HG02759 (cell line): ENCODE results near the gene ZGRF1.
"Not testable (repeated sequence)": the region's sequence is repeated elsewhere in the genome, so short reads cannot be mapped to it uniquely, and the experiment has no call there.

Experiments
- ATAC-seq: cut with Tn5 transposase; IDR thresholded peaks from one replicate; pipeline ENCODE4 v1.9.1; 2021; ENCODE audit warnings: mild to moderate bottlenecking, moderate library complexity; ENCODE audit not compliant: unreplicated experiment

ZGRF1 gene

DNA sequence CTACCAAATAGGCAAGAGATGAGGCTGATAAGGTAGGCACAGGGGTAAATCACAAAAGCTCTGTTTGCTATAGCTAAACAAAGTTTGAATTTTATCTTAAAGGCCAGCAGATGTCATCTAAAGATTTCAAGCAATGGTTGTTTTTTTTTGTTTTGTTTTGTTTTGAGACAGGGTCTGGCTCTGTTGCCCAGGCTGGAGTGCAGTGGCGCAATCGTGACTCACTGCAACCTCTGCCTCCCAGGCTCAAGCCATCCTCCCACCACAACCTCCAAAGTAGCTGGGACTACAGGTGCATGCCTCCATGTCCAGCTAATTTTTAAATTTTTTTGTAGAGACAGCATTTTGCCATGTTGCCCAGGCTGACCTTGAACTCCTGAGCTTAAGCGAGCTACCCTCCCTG, 77.7 kb downstream of the ZGRF1 start:
- ATAC-seq: no peak

DNA sequence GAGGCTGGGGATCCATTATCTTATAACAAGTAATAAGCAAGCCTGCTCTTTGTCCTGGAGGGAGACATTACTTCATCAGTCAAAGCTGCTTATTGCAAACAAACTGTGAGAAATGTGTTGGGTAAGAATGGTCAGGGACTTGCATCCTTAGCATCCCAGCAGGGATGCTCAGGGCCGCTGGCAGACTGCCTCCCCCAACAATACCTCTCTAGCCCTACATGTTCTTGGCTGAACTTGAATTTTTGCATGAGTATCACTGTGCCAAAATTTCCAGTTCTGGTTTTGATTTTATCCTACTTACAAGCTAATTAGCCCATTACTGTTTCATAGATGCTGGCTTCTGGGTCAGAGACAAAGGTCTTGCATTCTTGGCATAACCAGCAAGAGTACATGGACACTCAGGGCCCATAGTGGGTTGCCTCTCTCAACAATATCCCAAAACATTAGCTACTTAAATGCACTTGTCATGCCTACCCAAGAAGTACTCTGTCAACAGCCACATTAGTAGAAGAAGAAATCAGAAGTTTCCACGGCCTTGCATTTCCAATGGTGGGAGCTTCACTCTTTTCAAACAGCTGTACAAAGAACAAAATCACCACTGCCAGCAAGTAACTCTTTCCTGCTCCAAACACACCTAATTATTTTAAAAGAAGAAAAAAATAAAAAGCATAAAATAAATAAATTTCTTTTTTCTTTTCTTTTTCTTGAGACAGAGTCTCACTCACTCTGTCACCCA, 78.9 kb downstream of the ZGRF1 start:
- no peak for ATAC-seq

DNA sequence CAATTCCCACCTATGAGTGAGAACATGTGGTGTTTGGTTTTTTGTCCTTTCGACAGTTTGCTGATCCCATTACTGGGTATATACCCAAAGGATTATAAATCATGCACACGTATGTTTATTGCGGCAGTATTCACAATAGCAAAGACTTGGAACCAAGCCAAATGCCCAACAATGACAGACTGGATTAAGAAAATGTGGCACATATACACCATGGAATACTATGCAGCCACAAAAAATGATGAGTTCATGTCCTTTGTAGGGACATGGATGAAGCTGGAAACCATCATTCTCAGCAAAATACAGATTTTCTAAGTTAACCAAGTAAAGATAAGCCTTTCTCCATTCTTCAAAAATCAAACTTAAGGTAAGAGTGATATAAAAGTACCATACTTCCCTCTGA, 82.4 kb downstream of the ZGRF1 start:
- not testable (repeated sequence) for ATAC-seq

DNA sequence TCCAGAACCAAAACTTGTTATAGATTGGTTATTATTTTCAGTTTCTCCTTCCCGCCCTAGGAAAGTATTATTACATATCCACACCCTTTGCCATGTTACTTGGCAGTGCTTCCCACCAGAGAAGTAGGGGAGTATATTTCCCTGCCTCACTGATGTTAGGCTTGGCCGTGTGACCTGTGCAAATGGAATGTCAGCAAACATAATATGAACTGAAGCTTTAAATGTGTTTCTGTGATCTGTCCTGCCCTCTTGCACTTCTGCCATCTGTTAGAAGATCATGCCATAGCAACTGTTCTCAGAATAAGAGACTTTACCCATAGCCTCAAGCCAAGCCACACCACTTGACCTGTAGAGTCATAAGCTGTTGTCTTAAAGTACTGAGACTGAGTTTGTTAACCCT, 84.0 kb downstream of the ZGRF1 start:
- ATAC-seq: no peak

DNA sequence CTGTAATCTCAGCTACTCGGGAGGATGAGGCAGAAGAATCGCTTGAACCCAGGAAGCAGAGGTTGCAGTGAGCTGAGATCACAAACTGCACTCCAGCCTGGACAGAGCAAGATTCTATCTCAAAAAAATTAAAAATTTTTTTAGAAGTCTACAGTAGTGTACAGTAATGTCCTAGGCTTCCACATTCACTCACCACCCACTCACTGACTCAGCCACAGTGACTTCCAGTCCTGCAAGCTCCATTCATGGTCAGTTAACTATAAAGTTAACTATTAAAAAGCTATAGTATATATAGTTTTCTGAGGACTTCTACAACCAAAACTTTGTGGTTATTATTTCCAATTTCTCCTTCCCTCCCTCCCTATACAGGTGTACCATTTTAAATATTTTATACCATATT, 86.0 kb downstream of the ZGRF1 start:
- ATAC-seq: peak; percentile 49

DNA sequence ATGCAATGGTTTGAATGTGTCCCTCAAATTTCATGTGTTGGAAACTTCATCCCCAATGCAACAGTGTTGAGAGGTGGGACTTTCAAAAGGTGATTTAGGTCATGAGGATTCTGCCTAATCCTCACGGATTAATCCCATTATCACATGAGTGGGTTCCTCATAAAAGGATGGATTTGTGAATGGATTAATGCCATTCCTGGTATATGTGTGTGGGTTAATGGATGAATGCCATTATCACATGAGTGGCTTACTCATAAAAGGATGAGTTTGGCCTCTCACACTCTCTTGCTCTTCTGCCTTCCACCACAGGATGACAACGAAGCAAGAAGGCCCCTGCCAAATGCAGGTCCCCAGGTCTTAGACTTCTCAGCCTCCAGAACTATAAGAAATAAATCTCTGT, 90.2 kb downstream of the ZGRF1 start:
- no peak for ATAC-seq

DNA sequence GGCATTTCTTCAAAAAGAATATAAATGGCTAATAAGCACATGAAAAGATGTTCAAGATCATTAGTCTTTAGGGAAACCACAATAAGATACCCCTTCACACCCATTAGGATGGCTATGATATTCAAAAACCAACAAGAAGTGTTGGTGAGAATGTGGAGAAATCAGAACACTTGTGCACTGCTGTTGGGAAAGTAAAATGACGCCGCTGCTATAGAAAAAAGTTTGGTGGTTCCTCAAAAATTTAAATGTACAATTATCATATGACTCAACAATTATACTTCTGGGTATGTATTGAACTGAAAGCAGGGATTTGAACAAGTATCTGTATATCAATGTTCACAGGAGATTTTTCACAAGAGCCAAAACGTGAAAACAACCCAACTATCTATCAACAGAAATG, 91.4 kb downstream of the ZGRF1 start:
- no peak for ATAC-seq

DNA sequence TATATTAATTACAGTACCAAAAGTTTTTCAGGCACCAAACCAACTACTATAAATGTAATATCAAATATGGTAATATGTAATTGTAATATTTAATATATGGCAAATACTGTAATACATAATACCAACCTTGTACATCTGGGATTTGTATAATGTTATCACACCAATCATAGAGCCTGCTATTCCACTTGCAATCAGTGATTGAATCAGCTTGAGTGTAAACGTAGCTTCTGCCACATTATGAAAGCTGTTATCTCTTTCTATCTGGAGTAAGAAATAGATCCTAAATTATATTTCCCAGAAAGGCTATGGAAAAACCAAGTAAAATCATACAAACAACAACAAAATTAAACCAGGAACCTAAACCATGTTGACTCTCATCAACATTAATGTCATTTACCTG, 96.0 kb downstream of the ZGRF1 start:
- ATAC-seq: no peak

DNA sequence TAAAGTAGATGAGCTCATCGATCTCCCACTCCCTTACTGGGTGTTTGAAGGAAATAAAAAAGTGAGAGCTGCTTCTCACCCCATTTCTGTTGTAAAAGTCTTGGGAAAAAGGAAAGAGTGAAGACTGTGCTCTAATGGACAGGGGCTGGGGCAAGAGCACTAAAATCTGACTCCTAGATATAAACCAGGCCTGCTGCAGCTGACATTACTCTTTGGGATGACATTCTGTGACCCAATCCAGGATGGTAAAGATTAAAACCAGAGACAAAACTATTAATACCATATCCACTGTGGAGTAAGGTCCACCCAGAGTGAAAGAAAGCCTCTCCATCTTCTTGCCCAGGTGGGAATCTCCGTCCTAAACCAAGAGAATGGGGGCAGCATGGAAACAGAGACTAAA, 100.6 kb downstream of the ZGRF1 start:
- ATAC-seq: no peak

DNA sequence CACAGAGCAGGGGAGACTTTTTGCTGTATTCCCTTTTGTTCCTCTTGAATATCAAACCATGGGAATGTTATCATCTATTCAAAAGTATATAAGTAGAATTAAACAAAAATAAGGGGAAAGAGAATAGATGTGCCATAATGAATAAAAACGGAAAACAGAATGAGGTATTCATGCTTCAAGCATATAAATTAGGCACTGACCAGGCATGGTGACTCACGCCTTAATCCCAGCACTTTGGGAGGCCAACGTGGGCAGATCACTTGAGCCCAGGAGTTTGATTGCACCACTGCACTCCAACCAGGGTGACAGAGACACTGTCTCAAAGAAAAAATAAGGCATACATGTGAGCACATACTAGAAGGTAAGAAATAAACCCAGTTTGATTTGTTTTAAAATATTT, 104.4 kb downstream of the ZGRF1 start:
- ATAC-seq: no peak

DNA sequence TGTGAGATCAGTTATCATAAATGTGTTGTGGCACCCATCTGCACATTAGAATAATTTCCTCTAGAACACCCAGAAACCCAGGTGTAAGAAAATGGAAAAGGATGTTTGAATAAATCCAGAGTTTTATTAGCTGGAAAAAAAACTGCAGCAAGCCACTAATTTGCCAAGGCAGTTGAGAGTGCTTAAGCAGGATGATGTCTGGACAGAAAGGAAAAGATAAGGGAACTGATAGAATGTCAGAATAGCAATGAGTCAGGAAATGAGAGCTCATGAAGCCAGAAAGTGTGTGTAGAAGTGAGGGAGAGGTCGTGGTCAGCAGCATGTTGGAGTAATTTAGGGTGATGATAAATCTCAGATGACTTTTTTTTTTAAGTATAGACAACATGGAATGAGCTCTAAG, 105.6 kb downstream of the ZGRF1 start:
- no peak for ATAC-seq

DNA sequence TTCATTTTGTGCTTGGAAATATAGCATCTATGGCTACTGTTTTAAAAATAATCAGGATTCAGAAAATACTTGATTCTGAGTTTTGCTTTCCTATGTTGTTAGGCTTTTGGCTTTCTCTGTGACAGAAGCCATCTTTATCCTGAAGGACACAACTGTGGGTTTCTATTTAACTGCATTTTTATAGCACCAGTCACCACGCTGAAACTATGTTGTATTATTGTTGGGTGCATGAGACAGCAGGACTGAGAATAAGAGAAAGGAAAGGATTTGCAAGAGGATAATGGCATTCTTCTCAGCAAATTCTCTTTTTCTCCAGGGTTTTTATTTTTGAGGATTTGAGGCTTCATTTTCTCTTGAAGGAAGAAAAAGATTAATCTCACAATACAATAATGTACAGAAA, 110.6 kb downstream of the ZGRF1 start:
- ATAC-seq: no peak

DNA sequence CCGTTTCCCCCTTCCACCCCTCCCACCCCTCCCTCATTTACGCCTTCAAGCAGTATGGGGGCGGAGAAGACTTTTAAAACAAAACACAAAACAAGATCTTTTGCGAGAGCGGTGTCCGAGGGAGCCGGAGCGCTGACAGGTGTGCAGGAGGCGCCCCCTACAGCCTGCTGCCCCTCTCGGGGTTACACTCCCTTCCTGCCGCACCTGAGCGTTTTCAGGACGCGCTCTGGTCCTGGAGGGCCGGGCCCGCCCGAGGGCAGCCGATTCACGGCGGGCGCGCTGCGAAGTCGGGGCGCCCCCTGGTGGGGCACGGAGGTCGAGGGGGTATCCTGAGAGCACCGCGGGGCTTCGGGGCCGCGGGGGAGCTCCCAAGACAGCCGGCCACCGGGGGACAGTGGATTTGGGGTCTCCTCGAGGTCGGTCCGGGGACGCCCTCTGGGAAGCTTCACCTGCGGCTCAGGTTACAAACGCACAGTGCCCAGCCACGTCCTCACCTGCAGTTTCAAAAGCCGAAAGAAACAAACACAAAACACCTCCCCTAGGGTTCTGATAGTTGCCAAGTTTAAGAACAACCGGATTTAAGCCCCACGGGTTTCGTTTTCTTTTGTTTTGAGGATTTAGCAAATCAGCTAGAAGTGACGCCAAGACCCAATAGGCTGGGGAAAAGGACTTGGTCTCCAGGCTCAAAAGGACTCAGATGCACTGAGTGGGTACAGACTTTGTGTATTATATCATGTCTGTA, 112.8 kb downstream of the ZGRF1 start:
- ATAC-seq: peak; percentile 85

DNA sequence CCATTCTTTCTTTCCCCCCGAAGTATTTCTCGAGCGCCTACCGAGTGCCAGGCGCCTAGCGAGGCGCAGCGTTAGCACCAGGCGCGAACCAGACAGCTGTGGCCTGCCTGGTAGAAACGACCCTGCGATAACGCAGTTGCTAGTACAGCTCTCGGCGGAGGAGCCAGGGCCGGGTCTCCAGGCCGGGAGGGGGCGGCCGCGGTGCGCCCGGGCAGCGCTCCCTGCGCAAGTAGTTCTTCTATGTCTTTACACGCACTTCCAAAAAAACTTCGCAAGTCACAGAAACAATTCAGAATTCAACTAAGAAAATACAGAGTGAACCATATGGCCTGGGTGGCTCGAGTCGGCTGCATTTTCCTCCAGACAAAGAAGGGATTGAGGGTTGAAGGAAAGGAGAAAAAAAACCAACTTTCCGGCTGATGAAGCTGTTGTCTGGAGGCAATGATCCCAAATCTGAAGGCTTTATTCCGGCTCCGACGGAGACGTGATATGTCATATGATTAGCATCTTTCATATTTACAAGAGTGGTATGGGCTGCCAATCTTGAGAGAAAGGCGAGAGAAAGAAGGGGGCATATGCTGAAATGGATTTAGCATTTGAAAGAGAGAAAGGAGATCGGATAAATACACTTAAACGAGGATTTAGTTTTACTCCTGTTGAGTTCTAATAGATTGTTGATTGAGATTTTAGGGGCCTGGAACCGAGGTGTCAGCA, 113.5 kb downstream of the ZGRF1 start:
- ATAC-seq: peak; percentile 49

DNA sequence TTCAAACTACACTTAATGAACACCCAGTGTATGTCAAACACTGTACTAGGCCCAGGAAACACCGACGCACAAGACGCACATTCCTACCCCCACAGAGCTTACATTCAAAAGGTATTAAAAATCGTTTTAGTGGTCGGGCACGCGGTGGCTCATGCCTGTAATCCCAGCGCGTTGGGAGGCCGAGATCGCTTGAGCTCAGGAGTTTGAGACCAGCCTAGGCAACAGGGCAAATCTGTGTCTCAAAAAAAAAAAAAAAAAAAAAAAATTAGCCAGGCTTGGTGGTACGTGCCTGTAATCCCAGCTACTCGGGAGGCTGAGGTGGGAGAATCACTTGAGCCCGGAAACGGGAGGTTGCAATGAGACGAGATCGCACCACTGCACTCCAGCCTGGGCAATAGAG, 114.3 kb downstream of the ZGRF1 start:
- ATAC-seq: not testable (repeated sequence)

DNA sequence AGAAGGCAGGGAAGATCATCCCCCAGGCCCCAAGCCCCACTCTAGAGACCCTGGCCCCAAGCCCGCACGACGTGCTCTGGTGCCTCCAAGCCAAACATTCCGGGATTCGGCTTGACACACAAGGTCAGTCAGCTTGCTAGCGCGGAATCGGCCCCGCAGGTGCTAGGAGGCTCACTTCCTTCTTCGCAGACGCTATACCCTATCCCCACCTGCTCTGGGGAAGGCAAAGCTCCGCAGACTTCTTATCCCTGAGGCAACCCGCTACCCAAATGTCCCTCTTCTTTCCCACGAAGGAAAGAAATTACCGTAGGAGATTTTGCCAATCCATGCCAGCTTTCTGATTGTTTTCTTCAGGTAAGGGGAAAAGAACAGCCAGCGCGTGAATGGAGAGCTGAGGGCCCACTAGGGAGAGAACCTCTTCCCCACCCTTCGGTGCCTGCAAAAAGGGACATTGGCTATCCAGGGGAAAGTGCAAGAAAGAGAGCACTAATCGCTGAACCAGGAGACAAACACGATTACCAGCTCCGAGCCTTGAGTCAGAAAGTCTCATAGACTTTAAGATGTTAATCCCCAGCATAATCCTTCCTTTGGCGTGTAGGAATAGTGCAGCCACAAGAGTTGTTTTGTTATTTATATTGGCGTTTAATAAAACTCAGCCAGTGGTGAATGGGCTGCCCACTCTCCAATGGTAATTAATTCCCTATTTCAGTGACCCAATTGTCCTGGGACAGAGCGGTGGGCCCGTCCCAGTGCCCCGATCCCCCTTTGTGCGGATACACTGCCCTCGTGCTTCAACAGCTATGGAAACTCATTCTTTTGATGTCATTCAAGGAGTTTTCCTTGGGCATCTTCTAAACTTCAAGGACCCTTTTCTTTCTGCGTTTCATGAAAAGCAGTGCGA, 115.3 kb downstream of the ZGRF1 start:
- ATAC-seq: no peak

DNA sequence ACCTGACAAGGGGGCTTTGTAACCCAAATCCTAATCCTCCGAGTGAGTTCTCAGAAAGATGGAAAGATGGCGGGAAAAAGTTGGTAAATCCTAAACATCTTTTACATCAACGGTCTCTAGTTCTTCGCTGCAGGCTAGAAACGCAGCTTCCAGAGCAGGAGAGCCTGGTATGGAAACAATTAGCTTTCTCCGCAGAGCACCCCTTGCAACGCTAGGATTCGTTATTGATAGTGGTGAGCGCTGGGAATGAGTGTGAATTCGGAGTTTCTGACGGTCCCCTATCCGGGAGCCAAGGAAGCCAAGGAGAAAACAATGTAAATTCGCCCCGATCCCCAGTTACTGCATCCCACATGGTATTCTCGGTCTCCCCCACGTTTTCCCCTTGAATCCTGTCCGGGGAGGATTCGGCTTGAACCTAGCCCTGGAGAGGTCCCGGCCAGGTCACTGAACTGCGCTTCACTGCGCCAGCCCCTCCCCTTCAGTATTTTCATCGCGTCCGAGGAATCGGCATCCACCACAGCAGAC, 116.0 kb downstream of the ZGRF1 start:
- no peak for ATAC-seq

DNA sequence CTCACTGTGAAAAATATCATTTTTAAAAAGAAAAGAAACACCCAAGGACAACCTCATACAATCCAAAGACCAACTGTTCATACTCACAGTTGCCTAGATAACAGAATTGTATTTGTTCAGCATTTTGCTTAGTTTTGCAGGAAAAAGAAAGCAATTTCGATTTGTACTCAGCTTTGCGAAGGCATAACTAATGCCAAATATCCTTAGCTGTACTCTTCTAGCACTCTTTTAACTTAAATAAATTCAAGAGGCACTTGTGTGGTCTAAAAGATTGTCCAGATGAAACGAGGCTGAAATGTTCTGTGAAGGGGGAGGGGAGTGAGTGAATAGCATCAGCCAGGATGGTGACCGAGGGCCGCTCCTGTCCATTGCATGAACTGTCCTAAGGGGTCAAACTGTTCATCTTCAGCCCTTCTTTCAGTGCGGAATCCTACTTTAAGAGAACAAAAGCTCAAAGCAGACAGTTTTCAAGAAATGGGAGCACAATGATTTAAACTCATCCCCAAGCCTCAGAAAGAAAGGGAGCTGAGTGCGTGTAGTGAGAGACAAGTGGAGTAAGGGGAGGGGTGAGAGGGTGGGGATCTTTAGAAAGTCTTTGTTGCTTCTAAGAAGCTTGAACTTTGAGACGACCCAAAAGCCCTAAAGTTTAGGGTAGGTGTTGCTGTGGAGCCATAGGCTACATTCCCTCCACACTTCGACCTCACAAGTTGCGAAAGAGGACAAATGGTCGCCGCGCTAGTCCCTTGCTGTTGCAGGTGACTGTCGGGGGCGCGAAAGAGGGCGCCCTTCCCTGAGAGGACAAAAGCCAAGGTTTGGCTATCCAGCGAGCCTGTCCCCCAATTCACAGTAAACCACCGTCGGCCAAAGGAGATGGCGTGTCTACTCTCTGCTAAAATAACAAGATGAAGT, 116.8 kb downstream of the ZGRF1 start:
- ATAC-seq: no peak

DNA sequence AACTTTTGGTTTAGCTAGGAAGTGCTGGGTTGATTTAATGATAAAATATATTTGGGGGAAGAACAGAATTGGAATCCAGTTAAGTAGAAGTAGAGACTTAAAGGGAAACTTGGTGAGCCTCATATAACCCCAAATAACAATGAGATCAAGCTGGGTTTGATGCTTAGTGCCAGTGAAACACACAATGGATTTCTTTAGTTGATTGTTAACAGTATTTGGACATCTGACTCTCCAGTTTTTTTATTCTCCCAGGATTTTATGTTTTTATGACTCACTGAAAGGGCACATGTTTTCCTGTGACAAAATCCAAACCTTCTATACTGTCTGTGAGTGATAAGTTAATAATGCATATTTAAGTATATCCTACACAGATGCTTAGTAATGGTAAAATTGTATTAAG, 118.0 kb downstream of the ZGRF1 start:
- ATAC-seq: no peak

DNA sequence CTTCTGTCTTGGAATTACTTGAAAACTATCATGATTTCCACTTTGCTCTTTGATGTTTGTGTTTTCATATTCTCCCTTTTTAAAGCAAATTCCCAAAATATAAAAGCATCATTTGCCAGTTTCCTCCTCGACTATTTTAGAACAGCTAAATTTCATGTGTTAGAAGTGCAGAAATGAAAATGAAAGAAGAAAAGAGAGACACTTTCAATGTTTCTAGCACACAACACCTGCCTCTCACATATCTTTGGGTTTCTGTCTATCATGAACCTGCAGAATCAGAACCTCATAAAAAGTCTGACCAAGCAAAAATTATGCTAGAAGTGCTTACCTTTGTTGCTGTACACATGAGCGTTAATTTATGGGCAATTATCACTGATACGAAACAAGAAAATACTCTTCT, 118.8 kb downstream of the ZGRF1 start:
- ATAC-seq: no peak
